Adrenal gland (tissue), 12 donors: ENCODE data around the gene CNRIP1. TPM values are rescaled to one million over a fixed set of nuclear protein-coding genes. Genes with fewer than 3 reads are reported as not detected.

Experiments used
- DNase-seq, 7 donors: peaks; one replicate each; pipeline ENCODE4 v3.0.0-alpha.2; 2019 to 2020
- H3K27ac ChIP-seq, 5 donors: fragments of 200-600 bp; sonication (generic) in 4 of 5; 1 replicate in 3 of 5; 2 replicates in 2 of 5; pipeline versions ENCODE4 v1.5.1 to v1.8.0; 2016 to 2020; ENCODE audit warnings: mild to moderate bottlenecking in 1 of 5
- H3K27me3 ChIP-seq: fragments of 200-600 bp; 2 replicates; pipeline ENCODE4 v1.8.0; 2021
- H3K36me3 ChIP-seq, 2 donors: fragments of 200-600 bp; replicated peaks in 1 of 2; 1 replicate in 1 of 2; 2 replicates in 1 of 2; pipeline versions ENCODE4 v1.5.1 to v1.8.0; 2018 to 2022
- H3K4me1 ChIP-seq, 2 donors: fragments of 200-600 bp; replicated peaks in 1 of 2; 1 replicate in 1 of 2; 2 replicates in 1 of 2; pipeline versions ENCODE4 v1.5.1 to v1.8.0; 2018 to 2021
- H3K4me3 ChIP-seq, 4 donors: fragments of 200-600 bp; sonication (generic) in 3 of 4; one replicate each; pipeline ENCODE4 v1.5.1; 2016 to 2018
- H3K9me3 ChIP-seq, 3 donors: fragments of 200-600 bp; sonication (generic) in 1 of 3; replicated peaks in 1 of 3; 1 replicate in 2 of 3; 2 replicates in 1 of 3; pipeline versions ENCODE4 v1.5.1 to v1.8.0; 2016 to 2021
- POLR2A ChIP-seq, 2 donors: fragments of 450-650 bp; IDR thresholded peaks; one replicate each; pipeline ENCODE4 v1.6.1; 2017; ENCODE audit warnings: antibody characterized with exemption in 2 of 2, mild to moderate bottlenecking in 2 of 2, moderate library complexity in 1 of 2
- WGBS, 4 donors: extraction: QIAGEN DNeasy Blood & Tissue Kit in 2 of 4; methylation state at CpG; one replicate each; pipeline versions ENCODE4 v1.1.5 to v1.1.7; 2013 to 2017; 5-methylcytosine and 5-hydroxymethylcytosine counted together
- intact Hi-C, 2 donors: fragments of 100-400 bp; cut with DNase I; formaldehyde crosslinking; loops; one replicate each; pipeline versions ENCODE4 v1.14.1 to v1.15.0; 2022 to 2023
- polyA plus RNA-seq, 3 donors: library from polyadenylated mRNA; stranded (reverse); fragments of 200-250 nt in 2 of 3; fragments of 350-450 nt in 1 of 3; fragmentation: Illumina TruSeq in 1 of 3; extraction: RNeasy Lipid Tissue Mini Kit (QIAGEN cat#74804) in 1 of 3; gene quantifications; one replicate each; pipeline ENCODE4 v1.2.3, GENCODE V29; 2013 to 2014
- total RNA-seq, 9 donors: library from RNA; depleted of rRNA in 4 of 9; stranded (reverse); fragments of >200 nt in 4 of 9; fragments of 120-200 nt in 1 of 9; fragmentation: NEBNext Ultra II Directional in 1 of 9; extraction: Animal tissue kit (Norgen Biotek cat#: 25700) in 1 of 9; gene quantifications; one replicate each; pipeline versions ENCODE4 v1.1.0 to v1.2.4, GENCODE V29; 2013 to 2023
- TF ChIP-seq, protein P1 (sequence below), 6 experiments: fragments of 450-650 bp in 4 of 6; fragments of 200-600 bp in 2 of 6; sonication (generic) in 1 of 6; IDR thresholded peaks; 1 replicate in 5 of 6; 2 replicates in 1 of 6; pipeline versions ENCODE4 v1.5.1 to v1.8.0; 2016 to 2021; ENCODE audit warnings: antibody characterized with exemption in 6 of 6, mild to moderate bottlenecking in 2 of 6, moderate library complexity in 1 of 6
- donor health status: healthy with polysubstance abuse.
- donor health status: Bipolar disorder and iron deficiency.
- donor health status: DM: yes; HTN: yes; CAD: no.
- donor health status: DM: no; HTN: no; CAD: no.
- donor health status: DM: no; HTN: no; CAD: no.
- donor health status: DM: yes; HTN: yes; CAD: no.

Gene CNRIP1
- total and polyA plus RNA-seq, 12 donors = 4.3 to 16.6 (median 13.0) TPM

DNA sequence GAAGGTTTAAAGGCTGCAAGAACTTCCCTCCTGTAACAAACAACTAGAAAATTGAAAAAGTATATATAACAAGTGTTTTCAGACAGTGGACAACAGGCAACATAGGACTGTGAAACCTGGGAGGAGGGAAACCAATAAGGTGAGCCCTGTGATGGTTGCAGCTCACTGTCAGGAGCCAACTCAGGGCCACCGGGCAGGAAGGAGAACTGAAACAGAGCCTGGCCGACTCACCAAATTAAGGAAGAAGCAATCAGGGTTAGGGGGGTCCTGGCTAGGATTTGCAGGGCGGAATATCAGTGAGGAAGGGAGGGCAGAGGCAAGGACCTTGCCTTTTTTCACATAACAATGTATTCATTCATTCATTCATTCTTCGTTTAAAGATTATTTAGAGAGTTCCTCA, 21.8 kb upstream of the CNRIP1 start:
- no peak for TF ChIP-seq POLR2A (IDR thresholded peaks at IDR 0.05)
- TF ChIP-seq, protein P1, sequence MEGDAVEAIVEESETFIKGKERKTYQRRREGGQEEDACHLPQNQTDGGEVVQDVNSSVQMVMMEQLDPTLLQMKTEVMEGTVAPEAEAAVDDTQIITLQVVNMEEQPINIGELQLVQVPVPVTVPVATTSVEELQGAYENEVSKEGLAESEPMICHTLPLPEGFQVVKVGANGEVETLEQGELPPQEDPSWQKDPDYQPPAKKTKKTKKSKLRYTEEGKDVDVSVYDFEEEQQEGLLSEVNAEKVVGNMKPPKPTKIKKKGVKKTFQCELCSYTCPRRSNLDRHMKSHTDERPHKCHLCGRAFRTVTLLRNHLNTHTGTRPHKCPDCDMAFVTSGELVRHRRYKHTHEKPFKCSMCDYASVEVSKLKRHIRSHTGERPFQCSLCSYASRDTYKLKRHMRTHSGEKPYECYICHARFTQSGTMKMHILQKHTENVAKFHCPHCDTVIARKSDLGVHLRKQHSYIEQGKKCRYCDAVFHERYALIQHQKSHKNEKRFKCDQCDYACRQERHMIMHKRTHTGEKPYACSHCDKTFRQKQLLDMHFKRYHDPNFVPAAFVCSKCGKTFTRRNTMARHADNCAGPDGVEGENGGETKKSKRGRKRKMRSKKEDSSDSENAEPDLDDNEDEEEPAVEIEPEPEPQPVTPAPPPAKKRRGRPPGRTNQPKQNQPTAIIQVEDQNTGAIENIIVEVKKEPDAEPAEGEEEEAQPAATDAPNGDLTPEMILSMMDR (IDR thresholded peaks at IDR 0.05) = no peak
- H3K36me3 ChIP-seq = no peaks in the 10 kb centered on the region
- intact Hi-C loops = no loop called here
- no peaks in the 10 kb centered on the region for H3K9me3 ChIP-seq
- no peak overlapping the region for H3K4me3 ChIP-seq
- WGBS, 4 donors = 56 to 69% (median 61%) methylated on average over 4 of the region's 4 CpGs
- no peaks in the 10 kb centered on the region for H3K4me1 ChIP-seq
- peaks cover 11% of the 10 kb centered on the region for H3K27me3 ChIP-seq
- DNase-seq = no peak
- H3K27ac ChIP-seq = no peak overlapping the region

DNA sequence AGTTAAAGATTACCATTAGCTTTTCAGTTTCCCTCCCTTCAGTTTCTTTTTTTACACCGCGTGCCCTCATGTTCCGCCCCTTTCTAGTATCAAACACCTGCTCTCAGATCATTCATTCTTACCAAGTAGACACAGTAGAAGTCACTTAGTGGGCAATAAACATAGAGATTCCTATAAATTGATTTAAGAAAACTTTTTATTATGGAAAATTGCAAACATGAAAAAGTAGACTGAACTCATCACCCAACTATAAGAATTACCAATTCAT, 21.2 kb upstream of the CNRIP1 start:
- DNase-seq = no peak
- Histone ChIP-seq H3K27ac (no peak overlapping the region), H3K4me3 (no peak overlapping the region), H3K27me3 (peaks cover 11% of the 10 kb centered on the region), H3K9me3 (no peaks in the 10 kb centered on the region), H3K36me3 (no peaks in the 10 kb centered on the region), H3K4me1 (no peaks in the 10 kb centered on the region)
- no peak for TF ChIP-seq POLR2A (IDR thresholded peaks at IDR 0.05)
- TF ChIP-seq, protein P1 (IDR thresholded peaks at IDR 0.05) = no peak
- intact Hi-C loops = no loop called here
- WGBS, 4 donors = 88 to 95% (median 93%) methylated on average over 3 of the region's 3 CpGs

DNA sequence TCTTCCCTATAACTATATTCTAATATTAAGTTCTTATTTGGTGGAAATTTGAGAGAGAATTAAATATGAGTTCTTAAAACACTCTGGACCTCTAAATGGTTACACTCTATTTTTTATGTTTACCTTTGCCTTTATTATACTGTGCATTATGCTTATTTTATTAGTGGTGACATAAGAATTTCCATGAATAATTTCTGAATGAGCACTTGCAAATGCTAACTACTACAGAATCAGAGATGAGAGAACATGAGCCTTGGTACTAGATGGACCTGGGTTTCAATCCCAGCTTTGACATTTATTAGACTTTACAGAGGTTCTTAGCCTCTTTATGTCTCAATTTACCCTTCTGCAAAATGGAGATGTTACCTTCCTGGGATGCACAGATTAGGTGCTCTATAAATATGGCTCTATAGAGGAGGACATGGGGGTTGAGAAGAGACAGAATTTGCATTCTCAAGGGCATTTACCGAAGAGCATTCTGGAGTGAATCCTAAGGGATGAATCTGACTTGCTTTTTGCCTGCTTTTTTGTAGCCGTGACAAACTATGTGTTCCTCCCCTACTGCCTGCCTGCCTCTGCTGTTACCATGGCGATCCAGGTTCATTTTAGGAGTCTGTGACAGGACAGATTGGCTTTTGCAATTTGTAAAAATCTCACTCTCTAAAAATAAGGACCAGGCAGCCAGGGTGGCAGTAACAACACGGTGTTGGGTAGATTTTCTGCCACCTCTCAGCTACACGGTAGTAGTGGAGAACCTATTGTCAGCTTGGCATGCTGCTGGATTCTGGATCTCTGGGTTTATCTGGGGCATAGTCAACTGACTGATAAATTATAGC, 20.7 kb upstream of the CNRIP1 start:
- Histone ChIP-seq H3K36me3 (no peaks in the 10 kb centered on the region), H3K4me3 (no peak overlapping the region), H3K9me3 (no peaks in the 10 kb centered on the region), H3K27ac (no peak overlapping the region), H3K27me3 (peaks cover 11% of the 10 kb centered on the region), H3K4me1 (no peaks in the 10 kb centered on the region)
- intact Hi-C loops = no loop called here
- 50 to 58% (median 54%) methylated on average over 5 of the region's 5 CpGs for WGBS, 4 donors
- TF ChIP-seq POLR2A (IDR thresholded peaks at IDR 0.05) = no peak
- TF ChIP-seq, protein P1 (IDR thresholded peaks at IDR 0.05) = no peak
- DNase-seq = no peak

DNA sequence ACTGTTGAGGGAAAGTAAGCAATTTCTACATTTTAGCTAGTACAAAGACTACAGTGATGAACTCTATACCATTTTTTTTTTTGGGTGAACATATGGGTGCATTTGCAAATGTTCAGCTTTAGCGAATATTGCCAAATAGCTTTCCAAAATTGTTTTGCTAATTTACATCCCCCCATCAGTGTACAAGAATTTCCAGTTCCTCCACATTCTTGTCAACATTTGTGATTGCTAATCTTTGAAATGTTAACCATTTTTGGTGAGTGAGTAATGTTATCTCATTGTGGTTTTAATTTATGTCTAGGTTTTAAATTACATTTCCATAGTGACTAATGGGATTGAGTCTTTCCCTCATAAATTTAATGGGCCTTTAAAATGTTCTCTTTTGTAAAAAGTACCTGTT, 16.4 kb upstream of the CNRIP1 start:
- Histone ChIP-seq H3K27ac (no peak overlapping the region), H3K36me3 (no peaks in the 10 kb centered on the region), H3K9me3 (no peaks in the 10 kb centered on the region), H3K4me3 (no peak overlapping the region), H3K4me1 (no peaks in the 10 kb centered on the region), H3K27me3 (peaks cover 4% of the 10 kb centered on the region)
- 80 to 95% (median 85%) methylated on average over 1 of the region's 1 CpG for WGBS, 4 donors
- TF ChIP-seq, protein P1 (IDR thresholded peaks at IDR 0.05) = no peak
- no peak for TF ChIP-seq POLR2A (IDR thresholded peaks at IDR 0.05)
- DNase-seq = no peak
- intact Hi-C loops = no loop called here
